HG03159 (cell line): ENCODE data around the gene TYW3.
A peak's percentile ranks its signal among the peaks of the same experiment; 100 is the strongest.
"Not testable (repeated sequence)": the region's sequence is repeated elsewhere in the genome, so short reads cannot be mapped to it uniquely, and the experiment has no call there.

Experiments
- ATAC-seq: cut with Tn5 transposase; IDR thresholded peaks from one replicate; pipeline ENCODE4 v1.9.1; 2021; ENCODE audit warnings: mild to moderate bottlenecking, moderate library complexity; ENCODE audit not compliant: unreplicated experiment

Gene TYW3

GRCh38 chr1:74729741-74730478 is 3.0 kb upstream of the TYW3 start:
- no peak for ATAC-seq

GRCh38 chr1:74731399-74732052 is 1.4 kb upstream of the TYW3 start:
- peak; percentile 37 for ATAC-seq

GRCh38 chr1:74732071-74732946 is 643 bp upstream of the TYW3 start:
- ATAC-seq, result peak; percentile 11

GRCh38 chr1:74733604-74734484 is 892 bp downstream of the TYW3 start:
- peak; percentile 53 for ATAC-seq

GRCh38 chr1:74737333-74737732 is 4.4 kb downstream of the TYW3 start:
- ATAC-seq, result no peak

GRCh38 chr1:74740307-74740980 is 7.5 kb downstream of the TYW3 start:
- not testable (repeated sequence) for ATAC-seq

GRCh38 chr1:74745247-74745646 is 12.3 kb downstream of the TYW3 start:
- not testable (repeated sequence) for ATAC-seq

- peak; percentile 73 for ATAC-seq
These were observed 16.0 kb downstream of the TYW3 start for GRCh38 chr1:74748960-74749359.

- ATAC-seq, result no peak
These were observed 20.2 kb downstream of the TYW3 start for GRCh38 chr1:74753104-74753503.

GRCh38 chr1:74755475-74755874 is 22.5 kb downstream of the TYW3 start:
- no peak for ATAC-seq

- not testable (repeated sequence) for ATAC-seq
These were observed 23.7 kb downstream of the TYW3 start for GRCh38 chr1:74756650-74757049.

GRCh38 chr1:74763807-74764206 is 30.9 kb downstream of the TYW3 start:
- no peak for ATAC-seq

GRCh38 chr1:74766579-74766978 is 33.6 kb downstream of the TYW3 start:
- ATAC-seq, result no peak

GRCh38 chr1:74767490-74767889 is 34.5 kb downstream of the TYW3 start:
- ATAC-seq, result peak; percentile 60

- ATAC-seq, result peak; percentile 84
These were observed 39.1 kb downstream of the TYW3 start for GRCh38 chr1:74771913-74772515.

- no peak for ATAC-seq
These were observed 40.0 kb downstream of the TYW3 start for GRCh38 chr1:74772945-74773344.

GRCh38 chr1:74773582-74773981 is 40.6 kb downstream of the TYW3 start:
- no peak for ATAC-seq

- no peak for ATAC-seq
These were observed 42.8 kb downstream of the TYW3 start for GRCh38 chr1:74775735-74776134.

GRCh38 chr1:74777525-74777924 is 44.6 kb downstream of the TYW3 start:
- no peak for ATAC-seq

GRCh38 chr1:74779750-74780149 is 46.8 kb downstream of the TYW3 start:
- no peak for ATAC-seq
